GM18526 (cell line): Measurements from ENCODE around the gene PTPRD.

Source experiments
- POLR2A ChIP-seq: IDR thresholded peaks from 3 replicates; pipeline ENCODE4 v1.6.1; 2011; ENCODE audit not compliant: insufficient read length; ENCODE audit errors: extremely low read depth

The PTPRD gene

GRCh38 chr9:8338767-8339510 lies 2273.9 kb downstream of the PTPRD start:
- TF ChIP-seq POLR2A: no peak

DNA sequence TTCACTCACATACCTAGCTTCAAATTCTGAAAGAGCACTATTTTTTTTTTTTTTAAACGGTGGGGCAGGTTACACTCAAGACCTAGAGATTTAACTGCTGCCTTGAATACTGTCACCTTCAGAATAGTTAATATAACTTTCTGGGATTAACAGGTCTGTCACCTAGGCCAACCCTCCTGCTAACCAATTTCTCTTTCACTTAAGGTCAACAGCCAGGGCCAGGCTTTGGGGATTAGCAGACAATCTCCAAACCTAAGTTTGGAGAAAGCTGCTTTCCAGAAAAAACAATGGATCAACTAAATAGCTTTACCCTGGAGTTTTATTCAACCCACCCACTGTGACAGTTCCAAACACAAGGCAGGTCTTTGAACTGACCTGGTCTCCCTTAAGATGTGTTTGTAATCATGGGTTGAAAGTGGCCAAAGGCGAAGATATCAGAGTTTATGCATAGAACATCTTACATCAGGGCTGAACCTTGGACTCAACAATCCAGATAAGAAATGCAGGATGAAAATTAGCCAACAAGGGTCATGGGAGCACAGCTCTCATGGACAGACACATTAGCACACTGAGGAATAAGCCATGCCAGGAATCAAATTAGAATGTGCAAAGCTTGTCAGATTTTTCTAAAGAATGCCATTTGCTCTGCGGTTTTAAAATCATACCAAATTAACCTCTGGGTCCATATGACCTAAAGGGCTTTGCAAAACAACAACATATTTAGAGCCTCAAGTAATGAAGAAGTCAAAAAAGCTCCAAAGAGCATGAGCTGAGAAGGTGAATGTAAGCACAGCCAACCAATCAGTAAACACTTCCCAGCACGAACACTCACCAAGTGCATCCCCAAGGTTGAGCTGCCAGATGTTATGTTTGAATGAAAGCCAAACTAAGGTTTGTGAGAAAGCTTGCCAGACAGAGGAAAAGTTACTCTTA lies 2274.7 kb downstream of the PTPRD start:
- TF ChIP-seq POLR2A: no peak

DNA sequence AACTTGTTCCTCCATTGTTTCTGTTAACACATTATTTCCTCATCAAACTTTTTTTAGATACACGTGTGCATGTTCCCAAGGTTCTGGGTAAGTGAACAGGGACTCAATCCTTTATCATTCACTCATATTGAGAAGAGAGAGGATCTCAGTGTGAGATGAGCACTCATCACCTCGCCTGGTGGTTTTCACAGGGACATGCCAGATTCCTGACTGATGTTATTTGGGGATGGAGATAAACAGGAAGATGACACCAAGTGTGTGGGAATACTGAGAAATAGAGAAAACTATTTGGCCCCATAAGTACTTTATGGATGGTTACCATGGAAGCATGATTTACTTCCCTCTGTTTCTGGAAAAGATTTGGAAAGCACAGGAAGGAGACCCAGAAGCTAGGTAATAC lies 2279.9 kb downstream of the PTPRD start:
- TF ChIP-seq POLR2A: no peak

GRCh38 chr9:8332331-8332650 lies 2280.5 kb downstream of the PTPRD start:
- TF ChIP-seq POLR2A: no peak

DNA sequence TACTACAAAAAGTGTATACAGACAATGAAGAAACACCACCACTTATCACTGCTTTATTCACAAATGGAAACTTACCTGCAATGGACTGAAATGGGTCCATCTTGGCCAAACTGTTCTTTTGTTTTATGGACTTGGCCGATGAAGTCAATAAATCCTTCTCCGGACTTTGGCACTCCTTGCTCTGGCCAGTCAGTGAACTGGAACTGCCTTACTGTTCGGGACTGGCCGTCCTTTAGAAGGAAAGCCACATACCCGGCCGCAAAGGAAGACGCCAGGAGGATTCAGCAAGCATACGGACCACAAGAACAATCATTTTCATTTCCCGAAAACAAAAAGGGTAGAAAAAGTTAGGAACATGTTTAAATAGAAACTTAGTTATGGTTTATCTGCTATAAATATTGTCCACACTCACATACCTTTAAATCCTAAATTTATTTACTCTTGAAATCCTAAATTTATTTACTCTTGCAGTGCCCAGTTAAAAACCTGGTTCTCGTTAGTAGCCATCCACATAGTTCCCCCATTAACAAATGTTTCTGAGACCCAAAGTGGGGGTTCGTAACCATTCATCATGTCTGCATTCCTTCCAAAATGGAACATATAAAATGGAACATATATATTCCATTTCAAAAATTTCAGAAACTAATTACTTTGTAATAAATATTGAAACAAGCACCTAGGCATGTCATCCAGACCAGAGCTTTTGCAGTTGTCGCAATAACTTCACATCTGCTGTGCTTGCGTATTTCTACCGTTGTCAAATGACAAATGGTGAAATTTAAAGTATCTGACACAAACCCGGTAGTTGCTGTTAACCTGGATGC lies 2281.1 kb downstream of the PTPRD start:
- no peak for TF ChIP-seq POLR2A

DNA sequence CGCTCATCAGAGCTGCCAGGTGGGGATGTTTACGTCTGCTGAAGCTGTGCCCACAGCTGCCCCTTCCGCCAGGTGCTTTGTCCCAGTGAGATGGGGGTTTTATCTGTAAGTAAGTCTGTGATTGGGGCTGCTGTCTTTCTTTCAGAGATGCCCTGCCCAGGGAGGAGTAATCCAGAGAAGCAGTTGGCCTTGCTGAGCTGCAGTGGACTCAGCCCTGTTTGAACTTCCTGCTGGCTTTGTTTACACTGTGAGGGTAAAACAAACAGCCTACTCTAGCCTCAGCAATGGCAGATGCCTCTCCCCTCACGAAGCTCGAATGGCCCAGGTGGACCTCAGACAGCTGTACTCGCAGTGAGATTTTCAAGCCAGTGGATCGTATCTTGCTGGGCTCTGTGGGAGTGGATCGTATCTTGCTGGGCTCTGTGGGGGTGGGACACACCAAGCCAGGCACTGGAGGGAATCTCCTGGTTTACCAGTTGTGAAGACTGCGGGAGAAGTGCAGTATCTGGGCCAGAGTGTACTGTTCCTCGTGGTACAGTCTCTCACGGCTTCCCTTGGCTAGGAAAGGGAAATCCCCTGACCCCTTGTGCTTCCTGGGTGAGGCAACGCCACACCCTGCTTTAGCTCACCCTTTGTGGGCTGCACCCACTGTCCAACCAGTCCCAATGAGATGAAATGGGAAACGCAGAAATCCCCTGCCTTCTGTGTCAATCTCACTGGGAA lies 2283.1 kb downstream of the PTPRD start:
- TF ChIP-seq POLR2A: no peak

GRCh38 chr9:8315211-8315610 lies 2297.6 kb downstream of the PTPRD start:
- no peak for TF ChIP-seq POLR2A

GRCh38 chr9:8309258-8309657 lies 2303.5 kb downstream of the PTPRD start:
- TF ChIP-seq POLR2A: no peak

GRCh38 chr9:8304720-8305119 lies 2308.1 kb downstream of the PTPRD start:
- TF ChIP-seq POLR2A: no peak

GRCh38 chr9:8301296-8301695 lies 2311.5 kb downstream of the PTPRD start:
- TF ChIP-seq POLR2A: no peak

DNA sequence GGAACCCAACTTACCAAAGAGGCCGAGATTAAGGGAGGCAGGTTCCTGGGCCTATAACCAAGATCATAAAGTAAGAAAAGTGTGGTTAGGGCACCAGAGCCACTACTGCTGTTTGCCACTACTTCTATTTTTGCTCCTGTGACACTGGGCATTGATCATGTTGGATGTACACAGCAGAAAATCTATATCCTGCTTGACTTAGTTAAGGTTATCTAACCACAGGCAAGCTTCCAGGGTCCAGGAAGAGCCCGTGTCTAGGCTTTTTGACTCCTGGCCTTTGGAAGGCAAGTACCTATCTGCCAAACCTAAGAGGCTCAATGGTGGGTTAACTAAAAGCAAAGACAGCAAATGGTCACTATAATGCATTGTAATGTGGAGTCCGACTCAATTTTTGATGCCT lies 2315.8 kb downstream of the PTPRD start:
- no peak for TF ChIP-seq POLR2A

DNA sequence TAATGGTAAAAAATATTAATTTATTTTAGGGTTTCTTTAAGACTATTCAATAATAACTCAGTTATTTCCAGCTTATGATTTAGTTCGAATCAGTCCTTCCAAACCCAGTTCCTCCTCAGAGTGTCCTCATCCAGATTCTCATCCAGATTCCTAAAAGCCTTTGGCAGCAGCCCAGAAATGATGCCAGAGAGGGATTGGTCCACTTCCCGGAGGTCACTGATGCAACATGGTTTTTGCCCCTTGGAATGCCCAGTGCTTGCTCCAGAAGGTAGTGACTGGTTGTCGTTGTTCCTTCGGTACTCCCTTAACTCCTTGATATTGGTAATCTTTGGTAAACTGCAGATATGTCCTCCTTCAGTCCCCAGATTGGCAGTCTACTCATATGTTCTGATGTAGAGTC lies 2320.1 kb downstream of the PTPRD start:
- no peak for TF ChIP-seq POLR2A

DNA sequence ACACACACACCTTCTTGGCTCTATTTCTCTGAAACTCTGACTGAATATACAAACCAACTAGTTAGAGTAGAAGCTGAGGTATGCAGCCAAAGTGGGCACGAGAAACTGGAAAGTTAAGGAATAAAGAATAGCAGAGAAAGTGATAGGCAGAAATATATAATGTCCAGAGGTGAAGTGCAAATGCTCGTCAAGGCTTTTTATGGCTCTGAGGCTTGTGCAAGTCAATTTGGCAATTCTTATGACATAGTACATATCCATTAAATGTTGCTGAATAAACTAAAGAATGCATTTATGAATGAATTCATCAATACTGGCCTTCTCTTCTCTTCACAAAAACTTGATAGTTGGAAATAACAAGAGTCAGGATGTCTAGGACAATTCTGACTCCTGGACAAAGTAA lies 2323.1 kb downstream of the PTPRD start:
- no peak for TF ChIP-seq POLR2A

GRCh38 chr9:8287970-8288369 lies 2324.8 kb downstream of the PTPRD start:
- TF ChIP-seq POLR2A: no peak

GRCh38 chr9:8287501-8287900 lies 2325.3 kb downstream of the PTPRD start:
- no peak for TF ChIP-seq POLR2A
